GM19351 (cell line): ENCODE results near the gene GPHN.

Experiments used
- ATAC-seq: cut with Tn5 transposase; IDR thresholded peaks from one replicate; pipeline ENCODE4 v1.9.1; 2021; ENCODE audit warnings: mild to moderate bottlenecking, moderate library complexity; ENCODE audit not compliant: unreplicated experiment

Gene GPHN

GRCh38 chr14:66507722-66508546 lies at the start of gene GPHN:
GPHN (plus strand) TSS chr14:66508147.
- peak; percentile 84 for ATAC-seq

GRCh38 chr14:66459603-66460002 lies 48.3 kb upstream of the GPHN start:
- ATAC-seq: no peak

- ATAC-seq: no peak
These were observed 43.7 kb upstream of the GPHN start for GRCh38 chr14:66464261-66464660.

- ATAC-seq: no peak
These were observed 39.1 kb upstream of the GPHN start for GRCh38 chr14:66468778-66469367.

- no peak for ATAC-seq
These were observed 36.4 kb upstream of the GPHN start for GRCh38 chr14:66471584-66471983.

GRCh38 chr14:66472251-66472650 lies 35.7 kb upstream of the GPHN start:
- ATAC-seq: no peak

GRCh38 chr14:66473223-66473622 lies 34.7 kb upstream of the GPHN start:
- ATAC-seq: no peak

GRCh38 chr14:66476964-66477363 lies 31.0 kb upstream of the GPHN start:
- ATAC-seq: no peak

- no peak for ATAC-seq
These were observed 30.4 kb upstream of the GPHN start for GRCh38 chr14:66477567-66477966.

GRCh38 chr14:66482873-66483272 lies 25.1 kb upstream of the GPHN start:
- no peak for ATAC-seq

GRCh38 chr14:66483322-66483721 lies 24.6 kb upstream of the GPHN start:
- no peak for ATAC-seq

GRCh38 chr14:66485029-66485428 lies 22.9 kb upstream of the GPHN start:
- ATAC-seq: no peak

GRCh38 chr14:66485910-66486421 lies 22.0 kb upstream of the GPHN start, which contains the start of gene CCDC196:
CCDC196 (plus strand) TSS chr14:66486371; CDS start chr14:66486503, 132 bp downstream.
- ATAC-seq: no peak

GRCh38 chr14:66487164-66487563 lies 20.8 kb upstream of the GPHN start:
- no peak for ATAC-seq

GRCh38 chr14:66490143-66491111 lies 17.5 kb upstream of the GPHN start:
- ATAC-seq: no peak

GRCh38 chr14:66493750-66494149 lies 14.2 kb upstream of the GPHN start:
- ATAC-seq: no peak

- ATAC-seq: peak; percentile 79
These were observed 12.5 kb upstream of the GPHN start for GRCh38 chr14:66495218-66496098.

GRCh38 chr14:66496188-66496807 lies 11.6 kb upstream of the GPHN start:
- no peak for ATAC-seq

GRCh38 chr14:66496911-66497310 lies 11.0 kb upstream of the GPHN start:
- no peak for ATAC-seq

- ATAC-seq: no peak
These were observed 9.6 kb upstream of the GPHN start for GRCh38 chr14:66498311-66498710.
